Inferior parietal cortex (tissue), 1 donor: ENCODE data around the gene PDCD5.

ENCODE experiments used
- DNase-seq: peaks from one replicate; pipeline ENCODE4 v3.0.0-alpha.2; 2016; ENCODE audit errors: extremely low spot score

PDCD5 gene

DNA sequence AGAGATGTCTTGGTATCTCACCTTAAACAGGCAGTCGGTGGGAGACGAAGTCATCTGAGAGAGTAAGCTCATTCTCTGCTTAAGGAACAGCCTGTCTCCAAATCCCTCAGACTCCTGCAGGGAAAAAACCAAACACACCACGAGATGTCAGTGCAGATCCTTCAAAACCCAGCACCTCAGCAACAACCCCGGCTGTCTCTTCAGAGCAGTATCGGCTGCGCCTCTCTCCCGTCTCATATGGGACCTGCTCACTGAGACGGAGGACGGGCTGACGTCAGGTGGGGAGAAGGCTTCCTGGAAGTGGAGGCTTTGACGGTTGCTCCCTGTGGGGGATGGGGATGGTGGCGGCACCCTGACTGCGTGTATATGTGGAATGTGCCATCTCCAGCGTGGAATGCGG, 50.4 kb downstream of the PDCD5 start:
- no peak for DNase-seq
